Measurements from ENCODE around the gene MTERF2. TPM values are rescaled to one million over a fixed set of nuclear protein-coding genes. Genes with fewer than 3 reads are reported as not detected.

MTERF2 gene
- total and polyA plus RNA-seq, 10 of the 15 experiments (the other 5 are each of a cell fraction or from before 2014, with no cell fraction given), result 2.1 to 9.8 (median 6.7) TPM

- FAIRE-seq (no peak), ATAC-seq (no peak), DNase-seq (ENCODE audit: low read depth, low spot score) (no peak)
- no peak for TF ChIP-seq SMARCA5 (IDR thresholded peaks at IDR 0.05)
- no peak for TF ChIP-seq USF1 (IDR thresholded peaks at IDR 0.05; ENCODE audit: borderline replicate concordance, extremely low read length, insufficient read depth, low read depth, low read length)
- TF ChIP-seq RAD51 (IDR thresholded peaks at IDR 0.05), result no peak
- TF ChIP-seq, protein P1, sequence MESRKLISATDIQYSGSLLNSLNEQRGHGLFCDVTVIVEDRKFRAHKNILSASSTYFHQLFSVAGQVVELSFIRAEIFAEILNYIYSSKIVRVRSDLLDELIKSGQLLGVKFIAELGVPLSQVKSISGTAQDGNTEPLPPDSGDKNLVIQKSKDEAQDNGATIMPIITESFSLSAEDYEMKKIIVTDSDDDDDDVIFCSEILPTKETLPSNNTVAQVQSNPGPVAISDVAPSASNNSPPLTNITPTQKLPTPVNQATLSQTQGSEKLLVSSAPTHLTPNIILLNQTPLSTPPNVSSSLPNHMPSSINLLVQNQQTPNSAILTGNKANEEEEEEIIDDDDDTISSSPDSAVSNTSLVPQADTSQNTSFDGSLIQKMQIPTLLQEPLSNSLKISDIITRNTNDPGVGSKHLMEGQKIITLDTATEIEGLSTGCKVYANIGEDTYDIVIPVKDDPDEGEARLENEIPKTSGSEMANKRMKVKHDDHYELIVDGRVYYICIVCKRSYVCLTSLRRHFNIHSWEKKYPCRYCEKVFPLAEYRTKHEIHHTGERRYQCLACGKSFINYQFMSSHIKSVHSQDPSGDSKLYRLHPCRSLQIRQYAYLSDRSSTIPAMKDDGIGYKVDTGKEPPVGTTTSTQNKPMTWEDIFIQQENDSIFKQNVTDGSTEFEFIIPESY (IDR thresholded peaks at IDR 0.05), result no peak
- no peak for TF ChIP-seq HSF1 (IDR thresholded peaks at IDR 0.05; ENCODE audit: low read depth, low read length)
- TF ChIP-seq ASH2L (IDR thresholded peaks at IDR 0.05; ENCODE audit: borderline replicate concordance, low read depth), result no peak
- no peak overlapping the region for H3K9ac ChIP-seq (ENCODE audit: control insufficient read depth, insufficient read depth, low read length)
- POLR2A ChIA-PET, result no interaction called here
- no peak overlapping the region for H3K4me2 ChIP-seq (ENCODE audit: control insufficient read depth, insufficient read depth)
- RAD21 ChIA-PET (ENCODE audit: unreplicated experiment), result no interaction called here
- H2AFZ ChIP-seq (ENCODE audit: control insufficient read depth, low read depth, low read length), result no peak overlapping the region
- BruUV-seq (replicated peaks), result no TSS peak
- no peaks in the 10 kb centered on the region for H3K36me3 ChIP-seq (ENCODE audit: control insufficient read depth in 2 of 2, insufficient read depth in 2 of 2, low read length in 1 of 2)
- in situ Hi-C loops (cut with MboI) (no loop called here), intact Hi-C loops (cut with micrococcal nuclease; ENCODE audit: unreplicated experiment) (no loop called here)
- no peak overlapping the region for H3K27ac ChIP-seq (ENCODE audit: control insufficient read depth, insufficient read depth)
- no peaks in the 10 kb centered on the region for H3K9me3 ChIP-seq (replicated peaks; ENCODE audit: control insufficient read depth, insufficient read depth, low read length)
- H3K4me1 ChIP-seq (ENCODE audit: control insufficient read depth, insufficient read depth, low read length), result no peaks in the 10 kb centered on the region
- CTCF ChIA-PET, result no interaction called here
- no peaks in the 10 kb centered on the region for H4K20me1 ChIP-seq (ENCODE audit: control insufficient read depth, insufficient read depth)
- no peak overlapping the region for H3K4me3 ChIP-seq
- no peaks in the 10 kb centered on the region for H3K27me3 ChIP-seq (replicated peaks in 1 of 2; ENCODE audit: control insufficient read depth in 2 of 2, insufficient read depth in 2 of 2, low read length in 1 of 2)
- no peaks in the 10 kb centered on the region for H3K79me2 ChIP-seq (ENCODE audit: control insufficient read depth, insufficient read depth, low read length)
- SMC1A ChIA-PET (ENCODE audit: uncharacterized antibody, unreplicated experiment), result no interaction called here
- 42% methylated on average over 7 of the region's 7 CpGs for WGBS (ENCODE audit: insufficient coverage, insufficient replicate concordance, low lambda C conversion rate, missing lambda C conversion rate)
Measured at GRCh38 chr12:107032266-107032665, 45.3 kb upstream of the MTERF2 start.

Measured in GM12878 (cell line).